Esophagus muscularis mucosa (tissue), 4 donors: Measurements from ENCODE around the gene GALT.

Experiments
- CTCF ChIP-seq, 3 experiments: fragments of 200-600 bp in 2 of 3; fragments of 450-650 bp in 1 of 3; sonication (generic) in 2 of 3; IDR thresholded peaks; one replicate each; pipeline ENCODE4 v1.5.1; 2017 to 2019; ENCODE audit warnings: antibody characterized with exemption in 3 of 3, mild to moderate bottlenecking in 2 of 3, moderate library complexity in 1 of 3
- EP300 ChIP-seq: sonication (generic); formaldehyde crosslinking; IDR thresholded peaks from one replicate; pipeline ENCODE4 v1.6.1; 2017; ENCODE audit warnings: antibody characterized with exemption
- POLR2A ChIP-seq: fragments of 450-650 bp; IDR thresholded peaks from one replicate; pipeline ENCODE4 v1.6.1; 2017; ENCODE audit warnings: antibody characterized with exemption, moderate library complexity, mild to moderate bottlenecking, low read depth
- POLR2AphosphoS5 ChIP-seq, 2 donors: sonication (generic); formaldehyde crosslinking; IDR thresholded peaks; one replicate each; pipeline ENCODE4 v1.6.1; 2017; ENCODE audit warnings: antibody characterized with exemption in 2 of 2

DNA sequence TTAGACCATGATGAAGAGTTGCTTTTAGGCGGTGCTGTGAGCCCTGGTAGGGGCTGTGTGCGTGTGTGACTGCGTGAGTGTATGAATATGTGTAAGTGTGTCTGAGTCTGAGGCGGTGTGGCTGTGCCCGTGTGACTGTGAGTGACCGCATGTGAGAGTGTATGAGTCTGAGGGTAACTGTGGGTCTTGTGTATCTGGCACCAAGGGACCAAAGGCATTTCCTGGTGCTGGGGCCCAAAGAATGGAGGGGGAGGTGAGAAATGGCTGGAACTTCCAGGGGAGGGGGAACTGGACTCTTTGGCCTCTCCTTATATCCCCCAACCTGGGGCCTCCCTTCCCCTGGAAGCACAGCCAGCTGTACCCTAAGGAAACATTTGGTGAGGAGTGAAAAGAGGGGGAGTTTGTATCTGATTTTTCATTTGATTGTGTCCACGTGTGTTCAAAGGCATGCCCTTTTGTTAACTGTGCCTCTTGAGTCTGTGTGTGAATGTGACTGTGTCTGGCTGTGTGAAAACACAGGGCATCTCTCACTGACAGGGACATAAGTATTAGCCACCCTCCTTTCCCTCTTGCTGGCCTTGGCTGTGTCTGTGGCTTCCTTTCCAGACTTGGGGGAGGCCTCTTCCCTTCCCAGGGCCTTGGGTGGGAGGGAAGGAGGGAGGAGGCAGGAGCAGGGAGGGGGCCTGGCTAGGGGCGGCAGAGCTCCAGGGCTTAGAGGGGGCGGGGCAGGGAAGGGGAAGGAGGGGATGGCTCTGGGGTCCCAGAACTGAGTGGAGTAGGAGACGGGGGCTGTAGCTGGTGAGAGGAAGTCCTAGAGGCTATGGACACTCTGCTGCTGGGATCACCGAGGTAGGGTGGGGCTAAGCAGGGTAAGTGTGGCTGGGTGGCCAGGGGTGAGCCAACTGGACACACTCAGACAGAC, 6.9 kb downstream of the GALT start:
- TF ChIP-seq CTCF (IDR thresholded peaks at IDR 0.05) (no peak), POLR2A (no peak), EP300 (no peak), POLR2AphosphoS5 (IDR thresholded peaks at IDR 0.05) (no peak)
